ENCODE data around the gene HRCT1.
"Not testable (repeated sequence)": the region's sequence is repeated elsewhere in the genome, so short reads cannot be mapped to it uniquely, and the experiment has no call there.

Gene HRCT1

DNA sequence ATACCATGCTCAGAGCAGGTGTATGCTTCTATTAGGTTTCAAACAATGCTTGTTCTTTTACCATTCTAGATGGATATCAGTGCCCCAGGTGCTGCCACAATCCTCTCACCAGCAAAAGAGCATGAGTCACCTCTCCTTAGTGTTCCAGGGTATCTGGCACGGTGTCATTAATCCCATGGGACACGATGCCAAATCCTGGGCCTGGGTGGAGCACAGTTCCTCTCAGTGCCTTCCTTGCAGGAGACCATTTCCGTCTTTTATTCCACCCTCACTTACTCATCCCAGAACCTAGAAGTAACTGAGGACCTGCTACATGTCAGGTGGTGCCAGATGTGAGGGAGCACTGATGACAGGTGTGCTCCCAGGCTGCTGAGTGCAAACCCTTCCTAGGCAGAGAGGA lies 34.5 kb upstream of the HRCT1 start:
- no peak overlapping the region for H3K27ac Mint-ChIP-seq
- no peak for DNase-seq

DNA sequence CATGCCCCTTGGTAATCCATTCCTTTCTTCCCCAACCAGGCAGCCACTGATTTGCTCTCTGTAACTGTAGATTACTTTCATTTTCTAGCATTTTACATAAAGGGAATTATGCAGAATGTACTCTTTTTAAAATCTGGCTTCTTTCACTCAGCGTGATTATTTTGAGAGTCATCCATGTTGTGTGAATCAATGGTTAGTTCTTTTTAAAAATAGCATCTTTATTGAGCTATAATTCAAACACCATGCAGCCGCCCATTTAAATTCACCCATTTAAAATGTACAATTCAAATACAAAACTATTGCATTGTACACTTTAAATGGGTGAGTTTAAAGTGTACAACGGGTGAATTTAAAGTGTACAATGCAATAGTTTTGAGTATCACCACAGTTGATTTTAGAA lies 33.5 kb upstream of the HRCT1 start:
- H3K4me1 Mint-ChIP-seq: no peaks in the 10 kb centered on the region

More for the DNA sequence above, 34.5 kb upstream of the HRCT1 start:
- peaks cover 10% of the 10 kb centered on the region for H3K27me3 Mint-ChIP-seq
- no peaks in the 10 kb centered on the region for H3K4me1 Mint-ChIP-seq
- H3K4me3 Mint-ChIP-seq: no peak overlapping the region
- H3K36me3 Mint-ChIP-seq (ENCODE audit: low read depth): no peaks in the 10 kb centered on the region
- ATAC-seq: no peak
- no peaks in the 10 kb centered on the region for H3K9me3 Mint-ChIP-seq

DNA sequence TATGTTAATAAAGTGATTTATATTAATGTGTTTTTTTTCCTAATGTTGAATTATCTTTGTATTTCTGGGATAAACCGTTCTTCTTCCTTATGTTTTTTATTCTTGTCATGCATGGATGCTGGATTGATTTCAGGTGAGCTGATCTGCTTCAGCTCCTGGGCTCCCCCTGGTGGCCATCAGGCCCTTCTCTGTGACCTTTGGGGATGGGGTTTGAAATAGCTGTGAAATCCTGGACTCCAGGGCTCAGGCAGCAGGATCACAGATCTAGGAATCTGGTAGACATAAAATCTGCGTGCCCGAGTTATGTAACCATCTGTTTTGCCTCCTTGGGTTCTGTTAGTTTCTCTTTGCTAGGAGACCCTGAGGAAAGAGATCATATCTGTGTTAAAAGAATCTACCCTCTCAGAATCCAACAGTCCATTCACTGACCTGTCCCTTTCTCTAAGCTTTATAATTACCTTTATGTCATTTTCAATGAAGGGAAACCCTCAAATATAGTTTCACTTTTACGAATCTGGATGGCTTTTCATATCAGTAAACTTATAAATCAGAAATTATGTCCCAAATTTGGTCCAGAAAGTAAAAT lies 23.6 kb upstream of the HRCT1 start:
- peak; percentile 86 for DNase-seq

More for the DNA sequence above, 33.5 kb upstream of the HRCT1 start:
- DNase-seq (no peak), ATAC-seq (no peak)
- Mint-ChIP-seq H3K9me3 (peaks cover 4% of the 10 kb centered on the region), H3K27me3 (peaks cover 10% of the 10 kb centered on the region), H3K27ac (no peak overlapping the region), H3K36me3 (ENCODE audit: low read depth) (peaks cover 4% of the 10 kb centered on the region), H3K4me3 (no peak overlapping the region)

DNA sequence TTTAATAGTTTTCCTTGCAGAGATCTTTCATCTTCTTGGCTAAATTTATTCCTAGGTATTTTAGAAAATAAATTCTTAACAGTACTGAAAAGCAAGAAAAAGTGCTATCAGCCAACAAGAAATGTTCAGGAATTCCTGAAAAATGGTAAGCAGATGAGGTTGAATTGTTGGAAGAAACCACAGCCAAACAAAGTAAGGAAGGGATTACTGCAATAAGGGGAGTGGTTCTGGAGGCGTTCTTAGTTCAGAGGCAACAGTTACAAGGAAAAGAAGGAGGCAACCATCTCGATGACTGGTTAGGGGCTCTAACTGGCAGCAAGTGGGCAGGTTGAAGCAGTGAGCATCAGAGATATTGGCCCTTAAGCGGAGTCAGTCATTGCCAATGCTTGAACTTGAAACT lies 23.0 kb upstream of the HRCT1 start:
- peaks cover 5% of the 10 kb centered on the region for H3K27me3 Mint-ChIP-seq
- H3K36me3 Mint-ChIP-seq (ENCODE audit: low read depth): no peaks in the 10 kb centered on the region
- DNase-seq (no peak), ATAC-seq (no peak)
- no peak overlapping the region for H3K27ac Mint-ChIP-seq
- H3K4me1 Mint-ChIP-seq: no peaks in the 10 kb centered on the region
- H3K4me3 Mint-ChIP-seq: no peak overlapping the region
- no peaks in the 10 kb centered on the region for H3K9me3 Mint-ChIP-seq

More for the DNA sequence above, 23.6 kb upstream of the HRCT1 start:
- no peak for ATAC-seq
- Mint-ChIP-seq H3K27ac (no peak overlapping the region), H3K4me1 (no peaks in the 10 kb centered on the region), H3K9me3 (peaks cover 5% of the 10 kb centered on the region), H3K4me3 (no peak overlapping the region), H3K36me3 (ENCODE audit: low read depth) (peaks cover under 1% of the 10 kb centered on the region), H3K27me3 (peaks cover 5% of the 10 kb centered on the region)

DNA sequence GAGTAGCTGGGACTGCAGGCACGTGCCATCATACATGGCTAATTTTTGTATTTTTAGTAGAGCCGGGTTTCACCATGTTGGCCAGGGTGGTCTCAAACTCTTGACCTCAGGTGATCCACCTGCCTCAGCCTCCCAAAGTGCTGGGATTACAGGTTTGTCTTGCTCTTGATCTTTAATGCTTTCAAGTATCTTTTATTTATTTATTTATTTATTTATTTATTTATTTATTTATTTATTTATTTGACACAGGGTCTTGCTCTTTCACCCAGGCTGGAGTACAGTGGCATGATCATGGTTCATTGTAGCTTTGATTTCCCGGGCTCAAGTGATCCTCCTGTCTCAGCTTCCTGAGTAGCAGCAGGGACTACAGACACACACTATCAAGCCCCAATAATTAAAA lies 21.1 kb upstream of the HRCT1 start:
- DNase-seq; H3K4me3 Mint-ChIP-seq; H3K27me3 Mint-ChIP-seq; H3K36me3 Mint-ChIP-seq (ENCODE audit: low read depth); ATAC-seq; H3K4me1 Mint-ChIP-seq; H3K27ac Mint-ChIP-seq; H3K9me3 Mint-ChIP-seq: not testable (repeated sequence)

DNA sequence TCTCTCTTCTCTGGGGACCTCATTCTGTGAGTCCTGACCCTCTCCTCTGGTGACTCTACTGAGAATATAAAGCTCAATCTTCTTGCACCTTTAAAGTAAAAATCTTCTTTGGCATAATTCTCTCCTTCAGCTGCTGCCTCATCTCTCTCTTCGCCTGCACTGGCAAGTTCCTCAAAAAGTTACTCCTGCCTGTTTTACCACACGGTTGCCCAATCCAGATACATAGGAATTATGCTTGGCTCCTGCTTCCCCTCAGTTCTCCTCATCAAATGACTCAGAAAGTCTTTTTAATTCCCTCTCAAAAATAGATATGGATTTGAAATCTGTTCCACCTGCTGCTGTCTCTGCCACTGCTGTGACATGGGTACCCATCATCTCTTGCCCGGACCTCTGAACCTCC lies 14.4 kb upstream of the HRCT1 start:
- Mint-ChIP-seq H3K4me3 (no peak overlapping the region), H3K27me3 (peaks cover 16% of the 10 kb centered on the region), H3K36me3 (ENCODE audit: low read depth) (no peaks in the 10 kb centered on the region), H3K27ac (no peak overlapping the region), H3K4me1 (no peaks in the 10 kb centered on the region), H3K9me3 (no peaks in the 10 kb centered on the region)
- DNase-seq (no peak), ATAC-seq (no peak)

DNA sequence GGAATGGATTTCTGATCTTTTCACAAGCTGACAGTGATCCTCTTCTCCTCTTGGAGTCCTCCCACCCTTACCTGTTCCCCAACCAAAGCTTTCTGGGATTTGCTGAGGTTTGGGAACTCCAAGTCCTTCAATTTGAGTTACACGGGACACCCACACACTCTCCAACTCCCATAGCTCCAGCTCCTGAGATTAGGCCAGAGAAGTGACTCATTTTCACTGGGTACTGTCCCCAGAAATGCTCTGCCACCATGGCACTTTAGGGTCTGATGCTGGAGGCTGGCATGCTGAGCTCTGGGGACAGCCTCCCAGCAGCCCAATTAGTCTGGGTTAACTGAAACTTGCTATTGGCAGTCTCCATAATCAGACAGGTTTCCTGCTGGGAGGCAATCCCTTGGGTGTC lies 14.0 kb upstream of the HRCT1 start:
- Mint-ChIP-seq H3K4me1 (no peaks in the 10 kb centered on the region), H3K27ac (no peak overlapping the region), H3K9me3 (no peaks in the 10 kb centered on the region), H3K27me3 (peaks cover 16% of the 10 kb centered on the region), H3K4me3 (no peak overlapping the region), H3K36me3 (ENCODE audit: low read depth) (no peaks in the 10 kb centered on the region)
- ATAC-seq: no peak
- DNase-seq: no peak

DNA sequence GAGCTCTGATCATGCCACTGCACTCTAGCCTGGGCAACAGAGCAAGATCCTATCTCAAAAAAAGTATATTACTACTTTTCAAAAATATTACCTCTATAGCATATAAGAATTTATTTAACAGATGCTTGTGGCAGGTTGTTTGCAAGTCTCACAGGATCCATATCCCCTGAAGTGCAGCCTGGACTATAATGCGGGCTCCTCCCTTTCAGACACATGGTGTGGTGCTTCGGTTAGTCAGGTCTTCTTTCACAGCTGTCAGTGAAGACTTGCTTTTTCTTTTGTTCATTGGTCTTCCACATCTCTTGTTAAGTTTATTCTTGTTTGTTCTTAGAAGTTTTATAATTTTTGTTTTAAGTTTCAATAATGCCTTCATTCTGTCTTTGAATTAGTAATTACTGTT lies 9.4 kb upstream of the HRCT1 start:
- DNase-seq (no peak), ATAC-seq (no peak)
- no peaks in the 10 kb centered on the region for H3K9me3 Mint-ChIP-seq
- peaks cover 15% of the 10 kb centered on the region for H3K27me3 Mint-ChIP-seq
- H3K4me3 Mint-ChIP-seq: no peak overlapping the region
- no peak overlapping the region for H3K27ac Mint-ChIP-seq
- H3K36me3 Mint-ChIP-seq (ENCODE audit: low read depth): no peaks in the 10 kb centered on the region
- no peaks in the 10 kb centered on the region for H3K4me1 Mint-ChIP-seq

DNA sequence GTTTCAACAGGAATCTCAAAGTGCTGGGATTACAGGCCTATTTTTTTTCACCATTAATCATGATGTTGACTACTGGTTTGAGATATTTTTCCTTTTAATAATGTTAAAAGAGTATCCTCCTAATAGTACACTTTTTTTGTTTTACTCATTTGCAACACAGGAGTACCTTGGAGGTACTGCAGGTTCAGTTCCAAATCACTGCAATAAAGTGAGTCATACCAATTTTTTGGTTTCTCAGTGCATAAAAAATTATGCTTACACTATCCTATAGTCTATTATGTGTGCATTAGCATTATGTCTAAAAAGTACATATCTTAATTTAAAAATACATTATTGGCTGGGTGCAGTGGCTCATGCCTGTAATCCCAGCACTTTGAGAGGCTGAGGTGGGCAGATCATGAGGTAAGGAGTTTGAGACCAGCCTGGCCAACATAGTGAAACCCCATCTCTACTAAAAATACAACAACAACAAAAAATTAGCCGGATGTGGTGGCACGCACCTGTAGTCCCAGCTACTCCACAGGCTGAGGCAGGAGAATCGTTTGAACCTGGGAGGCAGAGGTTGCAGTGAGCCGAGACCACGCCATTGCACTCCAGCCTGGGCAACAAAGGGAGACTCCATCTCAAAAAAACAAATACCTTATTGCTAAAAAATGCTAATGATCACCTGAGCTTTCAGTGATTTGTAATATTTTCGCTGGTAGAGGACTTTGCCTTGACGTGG lies 8.5 kb upstream of the HRCT1 start:
- not testable (repeated sequence) for H3K36me3 Mint-ChIP-seq (ENCODE audit: low read depth); DNase-seq; H3K27ac Mint-ChIP-seq; H3K9me3 Mint-ChIP-seq; H3K4me1 Mint-ChIP-seq; ATAC-seq; H3K4me3 Mint-ChIP-seq
- peaks cover 10% of the 10 kb centered on the region for H3K27me3 Mint-ChIP-seq

DNA sequence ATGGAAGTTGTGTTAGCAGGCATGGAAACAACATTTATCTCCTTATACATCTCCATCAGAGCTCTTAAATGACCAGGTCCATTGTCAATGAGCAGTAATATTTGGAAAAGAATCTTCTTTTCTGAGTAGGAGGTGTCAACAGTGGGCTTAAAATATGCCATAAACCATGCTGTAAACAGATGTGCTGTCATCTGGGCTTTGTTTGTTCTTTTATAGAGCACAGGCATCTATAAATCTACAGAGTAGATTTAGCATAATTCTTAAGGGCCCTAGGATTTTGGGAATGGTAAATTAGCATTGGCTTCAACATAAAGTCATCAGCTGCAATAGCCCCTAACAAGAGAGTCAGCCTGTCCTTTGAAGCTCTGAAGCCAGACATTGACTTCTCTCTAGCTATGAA lies 7.7 kb upstream of the HRCT1 start:
- Mint-ChIP-seq H3K27me3 (peaks cover 12% of the 10 kb centered on the region), H3K9me3 (no peaks in the 10 kb centered on the region), H3K27ac (no peak overlapping the region), H3K36me3 (ENCODE audit: low read depth) (no peaks in the 10 kb centered on the region), H3K4me3 (no peak overlapping the region), H3K4me1 (no peaks in the 10 kb centered on the region)
- ATAC-seq (no peak), DNase-seq (no peak)

DNA sequence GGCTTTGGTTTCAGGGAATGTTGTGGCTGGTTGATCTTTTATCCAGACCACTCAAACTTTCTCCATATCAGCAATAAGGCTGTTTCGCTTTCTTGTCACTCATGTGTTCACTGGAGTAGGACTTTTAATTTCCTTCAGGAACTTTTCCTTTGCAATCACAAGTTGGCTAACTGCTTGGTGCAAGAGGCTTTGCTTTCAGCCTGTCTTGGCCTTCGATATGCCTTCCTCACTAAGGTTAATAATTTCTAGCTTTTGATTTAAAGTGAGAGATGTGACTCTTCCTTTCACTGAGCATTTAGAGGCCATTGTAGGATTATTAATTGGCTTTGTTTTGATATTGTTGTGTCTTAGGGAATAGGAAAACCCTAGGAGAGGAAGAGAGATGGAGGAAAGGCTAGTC lies 7.0 kb upstream of the HRCT1 start:
- Mint-ChIP-seq H3K4me3 (no peak overlapping the region), H3K27ac (no peak overlapping the region), H3K36me3 (ENCODE audit: low read depth) (no peaks in the 10 kb centered on the region), H3K9me3 (no peaks in the 10 kb centered on the region), H3K27me3 (peaks cover 7% of the 10 kb centered on the region), H3K4me1 (no peaks in the 10 kb centered on the region)
- no peak for DNase-seq
- no peak for ATAC-seq

DNA sequence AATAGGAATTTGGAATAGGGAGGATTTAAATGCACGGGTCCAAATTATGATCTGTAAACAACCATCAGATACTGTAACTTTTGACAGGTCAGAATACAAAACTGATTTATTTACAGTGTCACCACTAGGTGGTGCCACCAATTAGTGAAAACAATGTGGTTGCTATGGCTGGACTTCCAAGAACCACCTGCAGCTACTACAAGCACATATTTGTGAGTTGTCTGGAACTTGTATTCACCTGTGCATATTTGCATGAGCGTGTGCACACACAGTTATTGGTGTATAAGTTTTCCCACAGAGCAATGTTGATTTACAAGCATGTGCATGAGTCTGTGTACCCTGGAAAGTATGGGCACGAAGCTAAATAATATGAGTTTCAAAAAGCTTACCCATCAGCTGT lies 3.0 kb upstream of the HRCT1 start:
- H3K36me3 Mint-ChIP-seq (ENCODE audit: low read depth): no peaks in the 10 kb centered on the region
- H3K27ac Mint-ChIP-seq: no peak overlapping the region
- H3K9me3 Mint-ChIP-seq: no peaks in the 10 kb centered on the region
- DNase-seq (peak; percentile 29), ATAC-seq (peak; percentile 43)
- H3K4me1 Mint-ChIP-seq: peaks cover 5% of the 10 kb centered on the region
- H3K27me3 Mint-ChIP-seq: peaks cover 5% of the 10 kb centered on the region
- no peak overlapping the region for H3K4me3 Mint-ChIP-seq

DNA sequence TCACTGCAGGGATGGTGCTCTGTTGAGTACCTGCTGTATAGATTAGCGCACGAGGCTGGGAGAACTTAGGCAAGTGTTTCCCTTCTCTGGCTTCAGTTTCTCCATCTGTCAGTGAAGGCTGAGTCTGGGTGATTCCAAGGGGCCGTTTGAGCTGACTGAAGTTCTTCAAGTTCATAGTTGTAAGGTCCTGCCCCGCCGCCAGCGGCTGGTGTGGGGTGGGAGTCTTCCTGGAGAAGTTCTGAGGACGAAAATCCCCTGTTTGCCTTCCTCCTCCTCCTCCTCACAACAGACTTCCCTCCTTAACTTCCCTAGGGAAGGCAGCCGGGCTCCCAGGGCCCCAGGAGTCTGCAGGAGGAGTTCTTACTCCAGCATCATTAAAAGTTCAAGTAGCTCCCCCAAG lies 1.7 kb upstream of the HRCT1 start:
- Mint-ChIP-seq H3K36me3 (ENCODE audit: low read depth) (no peaks in the 10 kb centered on the region), H3K9me3 (no peaks in the 10 kb centered on the region), H3K27ac (no peak overlapping the region), H3K4me3 (no peak overlapping the region), H3K4me1 (peaks cover 17% of the 10 kb centered on the region), H3K27me3 (peaks cover 4% of the 10 kb centered on the region)
- ATAC-seq: no peak
- DNase-seq: no peak

DNA sequence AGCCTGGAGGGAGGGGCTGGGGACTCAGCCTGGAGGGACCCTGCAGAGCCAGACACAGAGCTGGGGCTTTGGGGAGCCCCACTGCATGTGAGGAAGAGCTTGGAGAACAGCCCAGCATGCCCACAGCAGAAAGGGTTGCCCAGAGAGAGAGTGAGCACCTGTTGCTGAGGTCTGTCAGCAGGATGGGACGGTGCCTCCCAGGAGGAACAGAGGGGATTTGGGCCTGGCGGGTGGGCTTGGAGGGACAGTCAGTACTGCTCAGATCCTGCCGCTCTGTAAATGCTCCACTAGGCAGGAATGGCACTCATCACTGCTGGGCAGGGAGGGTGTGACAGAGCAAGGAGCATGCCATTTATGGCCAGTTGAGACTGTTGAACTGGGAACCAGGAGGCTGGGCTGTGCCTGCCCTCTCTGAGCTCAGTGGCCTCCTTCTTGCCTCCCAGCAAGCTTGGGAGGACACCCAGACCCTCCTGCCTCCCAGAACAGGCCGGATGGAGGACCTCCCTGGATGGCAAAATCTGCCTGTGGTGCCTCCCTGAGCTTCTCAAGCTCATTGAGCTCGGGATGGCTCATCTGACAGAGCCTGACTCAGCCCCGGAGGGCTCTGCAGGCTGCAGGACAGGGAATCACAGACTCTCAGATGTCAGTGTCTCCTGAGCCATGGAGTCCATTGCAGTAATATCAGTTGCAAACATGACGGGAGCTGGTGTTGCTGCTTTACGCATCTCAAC lies 786 bp upstream of the HRCT1 start:
- Mint-ChIP-seq H3K4me1 (peaks cover 25% of the 10 kb centered on the region), H3K27ac (no peak overlapping the region), H3K27me3 (peaks cover 4% of the 10 kb centered on the region), H3K9me3 (no peaks in the 10 kb centered on the region), H3K4me3 (no peak overlapping the region), H3K36me3 (ENCODE audit: low read depth) (no peaks in the 10 kb centered on the region)
- no peak for DNase-seq
- ATAC-seq: no peak
